CD4-positive, CD25-positive, alpha-beta regulatory T cell (primary cell): ENCODE data around the gene FAF1. TPM values are rescaled to one million over a fixed set of nuclear protein-coding genes. Genes with fewer than 3 reads are reported as not detected.
"Not testable (repeated sequence)": the region's sequence is repeated elsewhere in the genome, so short reads cannot be mapped to it uniquely, and the experiment has no call there.

Experiments used
- ATAC-seq, 2 donors: fragments of 150-1000 bp; cut with Tn5 transposase; one replicate each; pipeline ENCODE4 v1.10.0; 2021; ENCODE audit warnings: low read depth in 2 of 2, moderate number of reproducible peaks in 2 of 2, moderate library complexity in 1 of 2
- DNase-seq, 3 donors: peaks; one replicate each; pipeline versions ENCODE4 v3.0.0 to v3.0.0-alpha.2; 2012 to 2022; ENCODE audit warnings: mixed read lengths in 1 of 3
- H3K27ac ChIP-seq: one replicate; pipeline ENCODE4 v1.7.0; 2013; ENCODE audit warnings: mild to moderate bottlenecking, low read length; ENCODE audit not compliant: insufficient read depth, poor library complexity, severe bottlenecking
- H3K27me3 ChIP-seq: one replicate; pipeline ENCODE4 v1.7.0; 2013; ENCODE audit warnings: low read length; ENCODE audit not compliant: control insufficient read depth, insufficient read depth
- H3K36me3 ChIP-seq: one replicate; pipeline ENCODE4 v1.7.0; 2013; ENCODE audit warnings: mild to moderate bottlenecking, low read length, moderate library complexity; ENCODE audit not compliant: control insufficient read depth, insufficient read depth
- H3K4me1 ChIP-seq: 2 replicates; pipeline ENCODE4 v1.7.0; 2013; ENCODE audit warnings: mild to moderate bottlenecking, low read length; ENCODE audit not compliant: insufficient read depth, control insufficient read depth, poor library complexity, severe bottlenecking
- H3K4me3 ChIP-seq: one replicate; pipeline ENCODE4 v1.7.0; 2013; ENCODE audit warnings: low read depth, mild to moderate bottlenecking, low read length, moderate library complexity
- H3K9me3 ChIP-seq, 2 experiments: 1 replicate in 1 of 2; 2 replicates in 1 of 2; pipeline ENCODE4 v1.7.0; 2013; ENCODE audit warnings: low read length in 2 of 2, mild to moderate bottlenecking in 1 of 2, moderate library complexity in 1 of 2; ENCODE audit not compliant: control insufficient read depth in 2 of 2
- H3K27ac Mint-ChIP-seq, 3 donors: one replicate each; pipeline ENCODE4 v1.8.0; 2020 to 2022; ENCODE audit warnings: mild to moderate bottlenecking in 3 of 3, mixed read lengths in 3 of 3, moderate library complexity in 2 of 3
- H3K27me3 Mint-ChIP-seq: one replicate; pipeline ENCODE4 v1.8.0; 2022; ENCODE audit warnings: mild to moderate bottlenecking, mixed read lengths
- H3K36me3 Mint-ChIP-seq: one replicate; pipeline ENCODE4 v1.8.0; 2020; ENCODE audit warnings: mixed read lengths
- H3K4me1 Mint-ChIP-seq, 4 donors: one replicate each; pipeline ENCODE4 v1.8.0; 2020 to 2022; ENCODE audit warnings: mixed read lengths in 4 of 4, mild to moderate bottlenecking in 1 of 4
- H3K4me3 Mint-ChIP-seq, 4 donors: one replicate each; pipeline ENCODE4 v1.8.0; 2020 to 2022; ENCODE audit warnings: mild to moderate bottlenecking in 4 of 4, mixed read lengths in 4 of 4, moderate library complexity in 3 of 4
- H3K9me3 Mint-ChIP-seq, 7 donors: one replicate each; pipeline ENCODE4 v1.8.0; 2020 to 2022; ENCODE audit warnings: mixed read lengths in 7 of 7, mild to moderate bottlenecking in 3 of 7, moderate library complexity in 2 of 7
- polyA plus RNA-seq, 4 donors: library from polyadenylated mRNA; unstranded; fragments of 300-500 nt; fragmentation: Illumina TruSeq; gene quantifications; one replicate each; pipeline ENCODE4 v1.2.3, GENCODE V29; 2021
- total RNA-seq: library from RNA; stranded (reverse); gene quantifications from one replicate; pipeline ENCODE4 v1.2.3, GENCODE V29; 2022

The FAF1 gene
- total and polyA plus RNA-seq, 5 donors from 2014 or later, result 28.9 to 58.2 (median 54.3) TPM

- ATAC-seq (no peak), DNase-seq (no peak)
- H3K4me3 Mint-ChIP-seq, result no peak overlapping the region
- Histone ChIP-seq H3K36me3 (no peaks in the 10 kb centered on the region), H3K27me3 (no peaks in the 10 kb centered on the region), H3K27ac (no peak overlapping the region), H3K4me1 (no peaks in the 10 kb centered on the region), H3K9me3 (no peaks in the 10 kb centered on the region), H3K4me3 (no peak overlapping the region)
- peaks cover 19% of the 10 kb centered on the region for H3K36me3 Mint-ChIP-seq
- H3K9me3 Mint-ChIP-seq, result peaks cover 0 to 4% (median 3%) of the 10 kb centered on the region in 7 donors
- H3K4me1 Mint-ChIP-seq, result peaks cover 9 to 32% (median 25%) of the 10 kb centered on the region in 4 donors
- no peaks in the 10 kb centered on the region for H3K27me3 Mint-ChIP-seq
- H3K27ac Mint-ChIP-seq, result no peak overlapping the region
Observed at GRCh38 chr1:50832167-50832566, 127.9 kb downstream of the FAF1 start.

DNA sequence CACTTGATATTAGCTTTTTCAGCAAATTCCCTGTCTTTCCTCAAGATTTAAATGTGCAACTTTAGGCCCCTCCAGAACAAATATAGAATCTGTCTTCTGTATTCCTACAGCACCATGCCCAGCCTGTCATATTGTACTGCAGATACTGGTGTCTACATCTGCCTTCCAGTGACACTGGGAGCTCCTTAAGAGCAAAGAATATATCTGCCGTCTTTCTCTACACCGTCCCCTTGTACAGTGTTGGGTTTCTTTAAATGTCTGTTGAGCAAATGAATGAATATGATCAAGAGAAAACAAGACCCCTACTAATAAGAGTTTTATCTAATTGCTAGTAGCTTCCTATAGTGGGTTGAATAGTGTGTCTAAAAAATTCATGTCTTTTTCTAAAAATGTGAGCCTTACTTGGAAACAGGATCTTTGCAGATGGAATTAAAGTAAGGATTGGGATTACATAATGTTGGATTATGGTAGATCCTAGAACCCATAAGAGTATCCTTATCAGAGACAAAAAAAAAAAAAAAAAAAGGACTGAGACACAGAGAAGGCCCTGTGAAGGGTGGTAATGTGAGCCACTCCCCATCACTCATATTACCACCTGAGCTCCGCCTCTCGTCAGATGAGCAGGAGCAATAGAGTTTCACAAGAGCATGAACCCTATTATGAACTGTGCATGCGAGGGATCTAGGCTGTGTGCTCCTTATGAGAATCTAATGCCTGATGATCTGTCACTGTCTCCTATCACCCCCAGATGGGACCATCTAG lies 128.6 kb downstream of the FAF1 start:
- Histone ChIP-seq H3K4me1 (no peaks in the 10 kb centered on the region), H3K36me3 (no peaks in the 10 kb centered on the region), H3K27ac (no peak overlapping the region), H3K9me3 (no peaks in the 10 kb centered on the region), H3K4me3 (no peak overlapping the region), H3K27me3 (no peaks in the 10 kb centered on the region)
- Mint-ChIP-seq H3K27ac (peak overlapping the region in 2 of 3 donors; percentile 9 to 45), H3K4me3 (no peak overlapping the region), H3K4me1 (peaks cover 9 to 31% (median 25%) of the 10 kb centered on the region in 4 donors), H3K9me3 (peaks cover 0 to 3% (median 3%) of the 10 kb centered on the region in 7 donors), H3K36me3 (peaks cover 19% of the 10 kb centered on the region), H3K27me3 (no peaks in the 10 kb centered on the region)
- DNase-seq (no peak), ATAC-seq (no peak)

- H3K36me3 Mint-ChIP-seq, result peaks cover 19% of the 10 kb centered on the region
- DNase-seq (no peak), ATAC-seq (no peak)
- no peaks in the 10 kb centered on the region for H3K27me3 ChIP-seq
- no peak overlapping the region for H3K4me3 Mint-ChIP-seq
- H3K4me3 ChIP-seq, result no peak overlapping the region
- H3K4me1 ChIP-seq, result no peaks in the 10 kb centered on the region
- no peaks in the 10 kb centered on the region for H3K36me3 ChIP-seq
- H3K27me3 Mint-ChIP-seq, result no peaks in the 10 kb centered on the region
- no peak overlapping the region for H3K27ac Mint-ChIP-seq
- peaks cover 0 to 3% (median 3%) of the 10 kb centered on the region in 7 donors for H3K9me3 Mint-ChIP-seq
- no peaks in the 10 kb centered on the region for H3K9me3 ChIP-seq
- no peak overlapping the region for H3K27ac ChIP-seq
- peaks cover 9 to 28% (median 25%) of the 10 kb centered on the region in 4 donors for H3K4me1 Mint-ChIP-seq
Observed at GRCh38 chr1:50830621-50831020, 129.4 kb downstream of the FAF1 start.

GRCh38 chr1:50829014-50829958 lies 130.8 kb downstream of the FAF1 start:
- Histone ChIP-seq H3K27ac (no peak overlapping the region), H3K36me3 (no peaks in the 10 kb centered on the region), H3K9me3 (no peaks in the 10 kb centered on the region), H3K4me1 (no peaks in the 10 kb centered on the region), H3K4me3 (no peak overlapping the region), H3K27me3 (no peaks in the 10 kb centered on the region)
- Mint-ChIP-seq H3K27ac (no peak overlapping the region), H3K27me3 (no peaks in the 10 kb centered on the region), H3K4me3 (no peak overlapping the region), H3K9me3 (peaks cover 0 to 3% (median 2%) of the 10 kb centered on the region in 7 donors), H3K36me3 (peaks cover 18% of the 10 kb centered on the region), H3K4me1 (peaks cover 4 to 27% (median 24%) of the 10 kb centered on the region in 4 donors)
- ATAC-seq (no peak), DNase-seq (no peak)

DNA sequence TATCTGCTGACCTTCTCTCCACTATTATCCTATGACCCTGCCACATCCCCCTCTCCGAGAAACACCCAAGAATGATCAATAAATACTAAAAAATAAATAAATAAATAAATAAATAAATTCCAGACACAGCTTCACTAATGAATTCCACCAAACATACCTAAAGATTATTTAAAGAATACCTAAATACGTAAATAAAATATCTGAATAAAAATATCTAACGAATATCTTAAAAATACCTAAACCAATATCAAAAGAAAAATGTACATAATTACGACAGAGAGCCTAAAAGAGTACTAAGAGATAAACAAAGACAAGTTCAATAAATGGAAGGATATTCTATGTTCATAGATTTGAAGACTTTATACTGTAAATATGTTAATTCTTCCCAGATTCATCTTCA lies 132.5 kb downstream of the FAF1 start:
- Histone ChIP-seq H3K27me3 (no peaks in the 10 kb centered on the region), H3K4me3 (no peak overlapping the region), H3K27ac (no peak overlapping the region), H3K4me1 (no peaks in the 10 kb centered on the region), H3K9me3 (no peaks in the 10 kb centered on the region), H3K36me3 (no peaks in the 10 kb centered on the region)
- Mint-ChIP-seq H3K27me3 (no peaks in the 10 kb centered on the region), H3K4me3 (no peak overlapping the region), H3K9me3 (peaks cover 0 to 3% (median 0%) of the 10 kb centered on the region in 7 donors), H3K27ac (no peak overlapping the region), H3K4me1 (peaks cover 12 to 18% (median 15%) of the 10 kb centered on the region in 4 donors), H3K36me3 (peaks cover 9% of the 10 kb centered on the region)
- DNase-seq, result no peak
- no peak for ATAC-seq

DNA sequence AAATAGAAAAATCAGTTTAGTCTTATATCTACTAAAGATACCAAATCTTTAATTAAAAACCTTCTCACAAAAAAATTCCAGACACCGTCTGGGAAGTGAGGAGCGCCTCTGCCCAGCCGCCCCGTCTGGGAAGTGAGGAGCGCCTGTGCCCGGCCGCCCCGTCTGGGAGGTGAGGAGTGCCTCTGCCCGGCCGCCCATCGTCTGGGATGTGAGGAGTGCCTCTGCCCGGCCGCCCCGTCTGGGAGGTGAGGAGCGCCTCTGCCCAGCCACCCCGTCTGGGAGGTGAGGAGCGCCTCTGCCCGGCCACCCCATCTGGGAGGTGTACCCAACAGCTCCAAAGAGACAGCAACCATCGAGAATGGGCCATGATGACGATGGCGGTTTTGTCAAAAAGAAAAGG lies 133.3 kb downstream of the FAF1 start:
- not testable (repeated sequence) for H3K4me1 ChIP-seq, ATAC-seq, DNase-seq, H3K4me3 Mint-ChIP-seq, H3K36me3 ChIP-seq, H3K27ac ChIP-seq, H3K9me3 ChIP-seq, H3K27me3 Mint-ChIP-seq, H3K27ac Mint-ChIP-seq, H3K27me3 ChIP-seq, H3K4me3 ChIP-seq, H3K9me3 Mint-ChIP-seq, H3K36me3 Mint-ChIP-seq
- peaks cover 14 to 23% (median 15%) of the 10 kb centered on the region in 4 donors for H3K4me1 Mint-ChIP-seq

- H3K4me3 ChIP-seq, result no peak overlapping the region
- Mint-ChIP-seq H3K36me3 (no peaks in the 10 kb centered on the region), H3K27ac (peak overlapping the region in 1 of 3 donors; percentile 7), H3K27me3 (no peaks in the 10 kb centered on the region), H3K9me3 (peaks cover 0 to 2% (median 1%) of the 10 kb centered on the region in 7 donors), H3K4me1 (peaks cover 8 to 17% (median 11%) of the 10 kb centered on the region in 4 donors), H3K4me3 (no peak overlapping the region)
- ATAC-seq (no peak), DNase-seq (no peak)
- no peak overlapping the region for H3K27ac ChIP-seq
- no peaks in the 10 kb centered on the region for H3K9me3 ChIP-seq
- H3K4me1 ChIP-seq, result no peaks in the 10 kb centered on the region
- H3K27me3 ChIP-seq, result no peaks in the 10 kb centered on the region
- H3K36me3 ChIP-seq, result no peaks in the 10 kb centered on the region
Observed at GRCh38 chr1:50822035-50822776, 137.9 kb downstream of the FAF1 start.
